NB4 (cell line): Measurements from ENCODE around the gene GCLC.

Source experiments
- DNase-seq: peaks from one replicate; pipeline ENCODE4 v3.0.0; 2010; ENCODE audit warnings: low read depth
- H3K4me3 ChIP-seq: one replicate; pipeline ENCODE4 v1.5.1; 2011; ENCODE audit warnings: mild to moderate bottlenecking, low read depth, low read length, moderate library complexity
- CTCF ChIP-seq: IDR thresholded peaks from one replicate; pipeline ENCODE4 v1.5.1; 2012; ENCODE audit warnings: low read depth, low read length
- MAX ChIP-seq: IDR thresholded peaks from 2 replicates; pipeline ENCODE4 v1.6.1; 2011; ENCODE audit warnings: low read depth, low read length
- MYC ChIP-seq: IDR thresholded peaks from 2 replicates; pipeline ENCODE4 v1.6.1; 2011; ENCODE audit warnings: low read depth, low read length
- POLR2A ChIP-seq: IDR thresholded peaks from 2 replicates; pipeline ENCODE4 v1.6.1; 2011; ENCODE audit warnings: mild to moderate bottlenecking; ENCODE audit not compliant: insufficient read length; ENCODE audit errors: extremely low read depth

The GCLC gene

GRCh38 chr6:53547811-53548496 is 3.1 kb upstream of the GCLC start:
- H3K4me3 ChIP-seq: peak overlapping the region; percentile 65

GRCh38 chr6:53547166-53547810 is 2.4 kb upstream of the GCLC start:
- peak overlapping the region; percentile 65 for H3K4me3 ChIP-seq
- DNase-seq: no peak
- TF ChIP-seq CTCF (no peak), MAX (no peak), MYC (no peak), POLR2A (no peak)

More at GRCh38 chr6:53547811-53548496, 3.1 kb upstream of the GCLC start:
- DNase-seq: peak; percentile 98
- TF ChIP-seq MAX (peak; percentile 98), POLR2A (peak; percentile 48), MYC (peak; percentile 91), CTCF (no peak)

GRCh38 chr6:53546281-53546680 is 1.4 kb upstream of the GCLC start:
- no peak for DNase-seq
- H3K4me3 ChIP-seq: no peak overlapping the region
- no peak for TF ChIP-seq CTCF
- no peak for TF ChIP-seq MAX
- no peak for TF ChIP-seq POLR2A
- no peak for TF ChIP-seq MYC

- no peak for DNase-seq
- no peak for TF ChIP-seq CTCF
- TF ChIP-seq MYC: no peak
- no peak for TF ChIP-seq POLR2A
- TF ChIP-seq MAX: no peak
- H3K4me3 ChIP-seq: peak overlapping the region; percentile 72
Observed at GRCh38 chr6:53544217-53544469, 758 bp downstream of the GCLC start.

GRCh38 chr6:53543359-53544216 is 1.3 kb downstream of the GCLC start:
- H3K4me3 ChIP-seq: peak overlapping the region; percentile 72
- no peak for DNase-seq
- TF ChIP-seq MYC (no peak), POLR2A (no peak), CTCF (no peak), MAX (no peak)
